Measurements from ENCODE around the gene TEKTIP1. TPM values are rescaled to one million over a fixed set of nuclear protein-coding genes. Genes with fewer than 3 reads are reported as not detected.

Gene TEKTIP1
- total RNA-seq, 1 donor from 2014 or later: not detected

DNA sequence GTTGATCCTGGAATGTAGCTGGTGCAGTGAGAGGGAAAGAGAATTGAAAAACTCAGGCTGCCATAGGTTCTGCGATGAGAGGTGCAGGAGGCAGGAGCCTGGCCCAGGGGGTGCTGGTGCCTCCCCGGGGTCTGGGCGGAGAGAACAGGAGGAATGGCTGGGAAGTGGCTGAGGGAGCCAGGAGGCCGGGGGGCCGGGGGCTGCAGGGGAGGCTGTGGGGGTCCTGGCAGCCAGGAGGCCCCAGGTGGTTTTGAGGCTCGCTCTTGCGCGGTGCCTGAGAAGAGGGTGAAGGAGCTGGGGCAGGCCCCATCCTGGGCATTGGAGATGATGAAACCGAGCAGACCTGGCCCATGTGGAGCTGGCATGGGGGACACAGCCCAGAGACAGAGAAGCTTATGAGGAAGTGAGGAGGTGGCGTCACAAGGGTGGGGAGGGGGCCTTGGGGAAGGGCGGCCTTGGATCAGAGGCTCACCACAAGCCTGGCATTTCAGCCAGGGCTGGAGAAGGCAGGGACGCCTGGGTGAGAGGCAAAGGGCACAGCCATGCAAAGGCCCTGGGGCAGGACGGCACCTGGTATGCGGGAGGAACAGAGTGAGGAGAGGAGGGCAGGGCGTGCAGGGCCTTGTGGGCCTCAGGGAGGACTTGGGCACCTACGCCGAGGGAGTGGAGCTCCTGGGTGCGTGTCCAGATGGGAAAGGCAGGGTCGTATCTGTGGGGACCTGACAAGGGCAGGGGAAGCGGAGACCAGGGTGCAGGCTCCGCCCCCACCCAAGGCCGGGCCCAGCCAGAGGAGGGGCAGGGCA, 1.3 kb upstream of the TEKTIP1 start:
- no peak for DNase-seq (ENCODE audit: low read depth)

DNA sequence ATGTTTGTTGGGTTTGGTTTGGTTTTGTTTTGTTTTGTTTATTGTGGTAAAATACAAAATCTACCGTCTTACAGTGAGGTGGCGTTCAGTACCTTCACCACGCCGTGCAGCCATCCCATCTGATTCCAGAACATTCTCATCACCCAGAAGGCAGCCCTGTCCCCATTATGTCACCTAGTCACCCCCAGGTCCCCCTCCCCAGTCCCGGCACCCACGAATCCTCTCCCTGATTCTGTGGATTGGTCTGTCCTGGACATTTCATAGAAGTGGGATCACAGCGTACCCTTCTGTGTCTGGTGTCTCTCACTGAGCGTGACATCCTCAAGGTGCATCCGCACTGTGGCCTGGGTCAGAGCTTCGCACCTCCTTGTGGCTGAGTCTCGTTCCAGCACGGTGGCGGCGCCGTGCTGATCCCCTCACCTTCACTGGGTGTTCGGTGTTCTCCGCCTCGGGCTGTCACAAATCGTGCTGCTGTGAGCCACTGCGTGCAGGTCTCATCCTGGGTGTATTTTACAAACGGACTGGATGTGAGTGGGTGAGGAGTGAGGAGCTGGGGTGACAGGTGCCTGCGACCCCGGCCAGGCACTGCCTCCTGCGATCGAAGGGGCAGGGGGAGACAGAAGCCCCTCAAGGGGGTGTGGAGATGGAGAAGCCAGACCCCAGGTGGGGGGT, 580 bp upstream of the TEKTIP1 start:
- DNase-seq (ENCODE audit: low read depth): no peak

DNA sequence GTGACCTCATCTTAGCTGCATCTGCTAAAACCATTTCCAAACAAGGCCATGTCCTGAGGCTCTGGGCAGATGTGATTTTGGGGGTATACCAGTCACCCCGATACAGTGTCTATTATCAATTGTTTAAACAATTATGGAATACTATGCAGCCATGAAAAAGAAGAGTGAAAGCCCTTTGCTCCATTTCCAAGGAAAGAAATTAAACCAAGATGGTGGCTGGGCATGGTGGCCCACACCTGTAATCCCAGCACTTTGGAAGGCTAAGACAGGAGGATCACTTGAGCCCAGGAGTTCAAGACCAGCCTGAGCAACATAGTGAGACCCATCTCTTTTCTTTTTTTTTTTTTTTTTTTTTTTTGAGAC, 763 bp downstream of the TEKTIP1 start:
- DNase-seq (ENCODE audit: low read depth): no peak

DNA sequence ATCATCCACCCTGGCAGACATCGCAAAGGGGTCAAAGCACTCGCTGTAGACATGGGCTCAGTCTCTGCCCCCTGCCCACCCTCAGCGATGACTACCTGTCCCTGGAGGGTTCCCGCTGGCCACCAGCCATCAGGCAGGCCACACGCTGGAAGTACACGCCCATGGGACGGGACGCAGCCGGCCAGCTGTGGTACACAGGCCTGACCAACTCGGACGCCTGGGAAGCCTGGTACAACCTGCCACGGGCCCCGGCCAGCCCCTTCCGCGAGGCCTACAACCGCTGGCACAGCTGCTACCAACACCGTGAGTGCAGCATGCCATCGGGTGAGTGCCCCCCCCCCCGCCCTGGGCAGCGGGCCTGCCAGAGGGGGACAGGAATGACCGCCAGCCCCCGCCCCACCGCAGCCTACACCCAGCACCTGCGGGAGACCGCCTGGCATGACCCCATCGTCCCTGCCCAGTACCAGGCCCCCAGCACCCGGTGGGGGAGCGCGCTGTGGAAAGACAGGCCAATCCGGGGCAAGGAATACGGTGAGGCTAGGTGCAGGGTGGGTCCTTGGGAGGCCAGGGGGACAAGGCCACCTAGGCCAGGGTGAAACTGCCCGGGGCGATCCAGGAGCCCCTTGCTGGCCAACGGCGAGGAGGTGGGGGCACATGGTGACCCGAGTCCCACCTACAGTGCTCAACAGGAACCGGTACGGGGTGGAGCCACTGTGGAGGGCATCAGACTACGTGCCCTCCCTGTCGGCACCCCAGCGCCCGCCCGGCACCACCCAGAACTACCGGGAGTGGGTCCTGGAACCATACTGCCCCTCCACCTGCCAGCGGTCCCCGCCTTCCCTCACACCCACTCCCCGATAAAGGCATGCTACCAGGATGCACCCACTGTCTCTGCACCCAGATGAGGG, 4.4 kb downstream of the TEKTIP1 start:
- no peak for DNase-seq (ENCODE audit: low read depth)

DNA sequence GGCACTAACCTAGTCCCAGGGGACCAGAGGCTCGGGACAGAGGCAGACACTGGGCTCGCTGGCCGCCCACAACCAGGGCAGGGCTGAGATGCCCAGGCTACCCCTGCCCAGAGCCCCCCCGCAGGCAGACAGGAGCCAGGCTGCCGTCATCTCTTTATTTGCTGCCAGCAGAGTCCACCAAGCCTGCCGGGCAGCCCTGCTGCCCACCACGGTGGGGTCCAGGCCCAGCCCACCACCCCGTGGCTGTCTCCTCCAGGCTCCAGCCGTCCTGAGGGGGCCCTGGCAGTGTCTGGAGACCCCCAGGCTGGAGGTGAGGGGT, 5.0 kb downstream of the TEKTIP1 start:
- no peak for DNase-seq (ENCODE audit: low read depth)

DNA sequence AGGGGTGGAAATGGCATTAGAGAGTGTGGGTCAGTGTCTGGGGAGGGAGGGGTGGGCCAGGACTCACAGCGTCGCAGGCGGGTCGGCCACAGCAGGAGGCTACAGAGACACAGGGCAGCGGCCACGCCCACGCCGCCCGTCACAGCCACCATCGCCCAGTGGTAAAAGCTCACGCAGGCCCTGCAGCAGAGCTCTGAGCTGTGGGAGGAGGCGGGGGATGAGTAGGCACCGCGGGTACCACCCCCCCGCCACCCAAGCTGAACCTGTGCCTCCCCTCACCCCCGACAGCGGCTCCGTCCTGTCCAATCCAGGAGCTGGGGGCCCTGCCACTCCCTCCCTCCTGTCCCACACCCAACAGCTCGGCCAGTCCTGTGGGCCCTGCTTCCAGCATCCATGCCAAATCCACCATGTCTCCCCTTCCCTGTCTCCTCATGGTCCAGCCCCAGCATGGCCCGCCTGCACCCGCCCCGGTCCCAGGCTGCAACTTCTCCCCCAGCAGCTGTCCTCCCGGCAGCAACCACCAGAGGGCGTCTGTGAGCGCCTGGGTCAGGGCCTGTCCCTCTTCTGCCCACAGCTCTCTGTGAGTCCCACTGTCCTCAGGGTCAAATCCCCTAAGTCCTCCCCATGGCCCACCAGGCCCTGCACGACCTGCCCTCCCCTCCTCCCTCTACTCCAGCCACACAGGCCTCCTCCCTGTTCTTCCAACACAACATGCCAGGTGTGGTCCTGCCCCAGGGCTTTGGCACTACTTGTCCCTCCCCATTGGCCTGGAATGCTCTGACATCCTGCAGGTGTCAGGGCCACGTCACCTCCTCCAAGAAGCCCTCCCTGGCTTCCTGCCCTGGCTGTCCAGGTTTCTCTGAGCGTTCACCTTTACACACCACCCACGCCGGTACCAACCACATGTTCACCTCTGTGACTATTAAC, 6.0 kb downstream of the TEKTIP1 start:
- DNase-seq (ENCODE audit: low read depth): peak; percentile 22

DNA sequence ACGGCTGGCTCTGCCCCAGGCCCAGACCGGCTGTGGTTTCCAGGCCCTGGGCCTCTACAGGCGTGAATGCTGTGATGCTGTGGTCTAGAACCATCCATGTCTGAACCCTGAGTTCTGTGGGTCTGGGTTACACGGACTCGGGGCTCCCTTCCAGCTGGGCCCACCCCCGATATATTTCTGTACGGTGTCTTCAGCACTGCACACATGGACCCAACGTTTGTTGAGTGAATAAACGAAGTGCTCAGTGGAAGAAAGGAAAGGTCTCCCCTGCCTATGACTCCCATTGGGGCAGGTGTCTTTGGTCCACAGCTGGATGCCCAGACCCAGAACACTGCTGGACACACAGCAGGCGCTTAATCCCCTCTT, 6.7 kb downstream of the TEKTIP1 start:
- DNase-seq (ENCODE audit: low read depth): no peak

DNA sequence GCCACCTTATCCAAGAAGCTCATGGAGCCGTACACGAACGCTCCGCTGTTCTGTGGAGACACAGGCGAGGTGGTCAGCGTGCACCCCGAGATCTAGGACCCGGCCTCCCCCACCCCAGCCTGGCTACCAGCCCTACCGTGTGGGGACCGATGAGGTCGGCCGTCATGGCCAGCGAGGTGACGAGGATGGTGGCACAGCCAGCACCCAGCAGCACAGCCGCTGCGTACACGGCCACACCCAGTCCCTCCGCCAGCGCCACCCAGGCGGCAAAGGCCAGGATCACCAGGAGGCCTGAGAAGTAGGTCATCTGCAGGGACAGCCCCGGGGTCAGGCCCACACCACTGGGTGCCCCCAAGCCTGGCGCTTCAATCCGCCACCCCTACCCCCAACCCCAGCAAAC, 7.1 kb downstream of the TEKTIP1 start:
- no peak for DNase-seq (ENCODE audit: low read depth)

DNA sequence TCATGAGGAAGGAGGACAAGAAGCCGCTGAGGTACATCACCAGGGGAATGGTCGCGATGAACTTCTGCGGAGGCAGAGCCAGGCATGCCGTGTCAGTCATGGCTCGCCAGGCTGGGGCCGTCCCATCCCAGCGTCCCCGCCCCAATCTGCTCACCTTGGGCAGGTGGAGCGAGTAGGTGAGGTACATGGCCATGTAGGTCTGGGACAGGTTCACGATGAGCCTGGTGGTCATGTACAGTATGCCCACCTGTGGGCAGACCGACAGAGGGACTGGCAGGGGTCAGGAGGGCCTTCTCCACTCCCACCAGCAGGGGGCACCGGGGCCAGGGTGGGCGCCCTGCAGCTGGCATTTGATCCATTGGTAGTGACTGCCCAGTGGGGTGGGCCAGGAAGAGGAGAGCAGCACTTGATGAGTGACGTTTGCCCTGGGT, 8.3 kb downstream of the TEKTIP1 start:
- no peak for DNase-seq (ENCODE audit: low read depth)

DNA sequence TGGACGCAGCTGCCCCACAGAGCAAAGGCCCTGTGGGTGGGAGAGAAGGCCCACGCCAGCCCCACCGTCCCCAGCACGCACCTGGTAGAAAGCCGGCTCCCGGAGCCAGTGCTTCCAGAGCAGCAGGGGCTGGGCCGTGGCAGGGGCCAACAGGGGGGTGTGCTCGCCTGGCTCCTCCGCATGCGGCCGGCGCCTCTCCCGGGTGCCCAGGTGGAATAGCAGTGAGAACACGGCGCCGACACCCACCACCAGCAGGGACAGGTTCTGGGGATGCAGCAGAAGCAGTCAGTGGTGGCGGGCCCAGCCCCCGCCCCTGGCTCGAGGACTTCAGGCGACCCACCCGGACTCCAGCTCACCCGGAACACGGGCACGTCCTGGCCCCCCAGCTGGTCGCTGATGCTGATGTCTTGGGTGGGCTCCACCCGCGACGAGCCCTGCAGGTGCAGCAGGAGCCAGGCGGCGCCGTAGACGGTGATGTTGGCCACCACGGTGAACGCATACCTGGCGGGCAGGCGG, 8.9 kb downstream of the TEKTIP1 start:
- no peak for DNase-seq (ENCODE audit: low read depth)

DNA sequence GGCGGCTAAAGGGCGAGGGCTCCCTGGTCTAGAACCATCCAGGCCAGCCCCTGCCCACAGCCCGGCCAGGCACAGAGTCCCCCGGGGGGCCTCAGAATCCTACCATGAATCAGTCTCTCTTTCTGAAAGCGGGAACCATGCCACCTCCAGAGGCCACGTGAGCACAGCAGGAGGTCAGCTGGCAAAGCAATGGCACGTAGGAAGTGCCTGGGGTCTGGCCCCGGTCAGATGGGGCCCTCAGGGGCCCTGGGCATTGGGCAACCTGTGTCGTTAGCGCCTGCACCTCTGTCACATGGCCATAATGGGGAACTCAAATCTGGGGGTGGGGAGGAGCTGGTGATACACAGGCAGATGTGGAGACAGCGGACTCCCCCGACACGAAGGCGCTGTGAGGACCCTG, 9.6 kb downstream of the TEKTIP1 start:
- no peak for DNase-seq (ENCODE audit: low read depth)

DNA sequence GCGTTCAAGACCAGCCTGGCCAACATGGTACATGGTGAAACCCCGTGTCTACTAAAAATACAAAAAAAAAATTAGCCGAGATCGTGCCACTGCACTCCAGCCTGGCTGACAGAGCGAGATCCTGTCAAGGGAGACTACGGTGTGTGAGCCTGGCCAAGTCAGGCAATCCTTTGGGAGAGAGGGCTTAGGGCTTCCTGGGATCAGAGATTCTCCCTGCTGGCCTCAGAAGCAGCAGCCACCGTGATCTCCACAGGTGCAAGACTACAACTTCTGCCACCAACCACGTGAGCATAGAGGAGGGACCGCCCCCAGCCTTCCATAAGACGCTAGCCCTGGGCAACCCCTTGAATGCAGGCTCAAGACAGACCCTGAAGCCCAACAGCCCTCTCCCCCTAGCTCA, 10.8 kb downstream of the TEKTIP1 start:
- no peak for DNase-seq (ENCODE audit: low read depth)

DNA sequence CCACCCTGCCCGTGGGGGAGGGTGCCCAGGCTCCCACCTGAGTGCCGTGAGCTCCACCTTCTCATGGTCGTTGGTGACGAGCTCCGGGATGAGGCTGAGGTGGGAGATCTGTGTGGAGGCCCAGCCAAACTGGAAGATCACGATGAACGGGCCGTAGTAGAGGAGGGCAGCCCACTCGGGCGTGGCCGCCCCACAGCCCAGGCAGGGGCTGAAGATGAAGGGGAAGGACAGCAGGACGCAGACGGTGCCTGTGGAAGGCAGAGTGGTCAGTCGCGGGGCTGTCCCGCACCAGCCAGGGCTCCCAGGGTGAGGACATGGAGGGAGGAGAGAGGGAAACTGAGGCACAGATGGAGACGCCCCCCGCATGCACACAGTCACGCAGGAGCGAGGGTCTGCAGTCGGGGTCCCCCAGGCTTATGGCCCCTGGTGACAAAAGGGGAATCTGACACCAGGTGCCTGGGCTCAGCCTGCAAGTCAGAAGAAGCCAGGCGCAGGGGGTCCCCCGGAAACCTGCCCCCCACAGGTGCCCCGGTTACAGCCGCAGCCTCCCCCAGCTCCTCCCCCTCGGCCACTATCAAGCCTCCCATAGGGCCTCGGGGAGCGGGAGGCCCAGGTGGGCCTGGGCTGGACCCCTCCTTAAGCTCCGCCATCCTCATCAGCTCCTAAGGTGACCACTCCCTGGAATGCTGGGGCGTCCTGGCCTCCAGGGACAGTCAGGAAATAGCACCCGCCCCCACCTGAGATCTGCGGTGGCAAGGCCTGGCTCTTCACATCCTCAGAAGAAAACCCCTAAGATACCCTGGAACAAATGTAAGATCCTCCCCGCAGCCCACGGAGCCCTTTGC, 12.2 kb downstream of the TEKTIP1 start:
- no peak for DNase-seq (ENCODE audit: low read depth)

DNA sequence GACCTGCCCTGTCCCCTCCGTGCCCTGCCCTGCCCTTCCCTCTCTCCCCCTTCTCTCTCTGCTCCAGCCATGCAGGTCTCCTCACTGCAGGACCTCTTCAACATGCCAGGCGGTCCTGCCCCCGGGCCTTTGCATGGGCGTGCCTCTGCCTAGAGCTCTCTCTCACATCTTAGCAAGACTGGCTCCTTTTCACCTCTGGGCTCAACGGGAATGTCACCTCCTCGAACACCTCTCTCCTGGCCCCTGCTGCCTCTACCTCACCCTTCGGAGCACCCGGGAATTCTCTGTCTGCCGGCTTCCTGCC, 12.8 kb downstream of the TEKTIP1 start:
- DNase-seq (ENCODE audit: low read depth): no peak

DNA sequence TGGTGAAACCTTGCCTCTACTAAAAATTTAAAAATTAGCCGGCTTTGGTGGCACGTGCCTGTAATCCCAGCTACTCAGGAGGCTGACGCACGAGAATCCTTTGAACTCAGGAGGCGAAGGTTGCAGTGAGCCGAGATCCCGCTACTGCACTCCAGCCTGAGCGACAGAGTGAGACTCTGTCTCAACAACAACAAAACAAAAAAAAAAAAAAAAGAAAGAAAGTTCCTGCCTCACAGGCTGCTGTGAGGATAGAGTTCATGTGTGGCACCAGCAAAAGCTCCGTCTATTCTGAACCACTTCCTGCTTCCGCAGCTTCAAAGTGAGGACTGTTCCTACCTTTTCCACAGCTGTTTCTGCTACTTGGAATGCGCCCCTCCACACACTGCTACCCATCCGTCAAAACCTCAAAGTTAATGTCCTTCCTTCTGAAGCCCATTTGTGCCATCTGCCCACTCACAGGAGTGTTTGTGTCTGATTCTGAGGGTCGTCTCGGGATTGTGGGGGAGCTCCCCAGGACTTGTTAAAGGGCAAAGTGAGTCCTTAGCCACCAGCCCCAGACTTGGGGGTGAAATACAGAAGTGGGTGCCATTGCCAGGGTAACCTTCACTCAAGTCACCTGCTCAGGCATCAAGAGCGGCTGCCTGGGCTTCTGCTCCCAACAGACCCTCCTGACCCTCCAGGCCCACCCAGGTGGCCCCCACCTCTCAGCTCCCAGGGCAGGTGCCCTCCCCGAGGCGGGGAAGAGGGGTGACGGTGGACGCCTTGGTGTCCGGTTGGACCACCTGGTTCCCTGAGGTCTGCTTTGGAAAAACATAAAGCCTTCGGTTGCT, 15.5 kb downstream of the TEKTIP1 start:
- peak; percentile 74 for DNase-seq (ENCODE audit: low read depth)

DNA sequence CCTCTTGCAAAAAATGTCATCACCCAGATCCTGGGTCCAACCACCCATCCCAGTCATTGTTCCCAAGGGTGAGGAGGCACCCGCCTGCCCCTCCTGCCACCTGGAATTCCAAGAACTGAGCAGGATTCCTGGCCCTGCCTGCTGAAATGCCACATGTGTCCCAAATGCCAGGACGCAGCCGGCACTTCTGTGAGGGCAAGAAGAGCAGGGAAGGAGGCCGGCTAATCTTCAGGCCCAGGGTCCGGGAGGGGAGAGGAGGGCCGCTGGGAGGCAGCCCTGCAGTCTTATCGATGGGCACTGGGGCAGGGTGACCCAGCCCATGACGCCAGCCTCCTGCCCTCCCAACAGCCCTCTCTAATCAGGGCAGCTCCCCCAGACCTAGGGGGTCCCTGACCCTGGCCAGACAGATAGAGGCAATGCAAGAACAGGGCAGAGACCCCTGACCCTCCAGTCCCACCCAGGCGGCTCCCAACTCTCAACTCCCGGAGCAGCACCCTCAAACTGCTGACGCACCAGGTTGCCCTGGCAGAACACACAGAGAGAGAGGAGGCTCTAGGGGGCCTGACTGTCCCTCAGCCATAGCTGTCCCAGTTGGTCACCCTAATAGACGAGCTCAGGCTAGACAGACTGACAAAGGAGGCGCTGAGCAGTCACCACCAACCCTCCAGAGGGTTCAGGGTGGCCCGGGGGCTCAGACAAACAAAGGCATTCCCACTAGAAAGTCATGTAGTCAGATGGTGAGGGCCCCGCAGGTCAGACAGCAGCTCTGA, 16.9 kb downstream of the TEKTIP1 start:
- DNase-seq (ENCODE audit: low read depth): no peak

DNA sequence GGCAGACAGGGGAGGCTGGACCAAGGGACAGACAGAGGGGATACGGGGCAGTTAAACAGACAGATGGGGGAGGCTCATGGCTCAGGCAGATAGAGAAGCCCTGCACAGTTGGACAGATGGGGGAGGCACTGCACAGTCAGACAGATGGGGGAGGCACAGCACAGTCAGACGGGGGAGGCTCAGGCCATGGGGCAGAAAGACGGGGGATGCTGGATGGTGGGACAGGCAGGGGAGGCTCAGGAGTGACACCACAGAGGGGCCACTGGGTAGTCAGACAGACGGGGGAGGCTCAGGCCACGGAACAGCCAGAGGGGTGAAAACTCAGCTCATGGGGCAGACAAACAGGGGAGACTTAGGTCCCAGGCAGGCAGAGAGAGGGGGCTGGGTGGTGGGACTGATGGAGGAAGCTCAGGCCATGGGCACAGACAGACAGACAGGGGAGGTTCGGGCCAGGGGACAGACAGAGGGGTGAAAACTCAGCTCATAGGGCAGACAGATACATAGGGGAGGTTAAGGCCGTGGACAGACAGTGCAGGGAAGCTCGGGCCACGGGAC, 17.5 kb downstream of the TEKTIP1 start:
- no peak for DNase-seq (ENCODE audit: low read depth)

DNA sequence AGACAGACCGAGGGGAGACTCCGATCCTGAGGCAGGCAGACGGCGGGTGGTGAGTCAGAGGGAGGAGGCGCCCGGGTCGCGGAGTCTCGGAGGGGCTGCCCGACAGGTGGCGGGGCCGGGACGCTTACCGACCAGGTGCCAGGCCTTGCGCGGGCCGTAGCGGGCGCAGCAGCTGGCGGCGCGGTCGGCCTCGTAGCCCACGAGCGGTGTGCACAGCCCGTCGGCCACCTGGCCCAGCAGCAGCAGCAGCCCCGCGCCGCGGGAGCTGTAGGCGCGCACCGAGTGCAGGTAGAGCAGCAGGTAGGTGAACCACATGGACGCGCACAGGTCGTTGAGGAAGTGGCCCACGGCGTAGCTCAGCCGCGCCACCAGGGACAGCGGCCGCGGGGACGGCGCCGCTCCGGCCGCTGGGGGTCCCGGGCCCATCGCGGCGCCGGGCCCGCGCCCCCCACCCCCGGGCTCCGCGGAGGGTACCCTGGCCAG, 18.0 kb downstream of the TEKTIP1 start:
- DNase-seq (ENCODE audit: low read depth): no peak

Data from renal cortical epithelial cell (primary cell).